Measurements from ENCODE around the gene PLEKHH1.
"Not testable (repeated sequence)": the region's sequence is repeated elsewhere in the genome, so short reads cannot be mapped to it uniquely, and the experiment has no call there.

GRCh38 chr14:67626131-67626530, 93.0 kb downstream of the PLEKHH1 start:
- not testable (repeated sequence) for TF ChIP-seq EZH2 (IDR thresholded peaks at IDR 0.05; ENCODE audit: low read length, missing control alignments); CTCF (conservative IDR thresholded peaks at IDR 0.05 in 1 of 2, IDR thresholded peaks at IDR 0.05 in 1 of 2; ENCODE audit: low read depth in 1 of 2, low read length in 2 of 2)
